GM06990 (cell line): Measurements from ENCODE around the gene TNFRSF4.

Experiments used
- DNase-seq: peaks from one replicate; pipeline ENCODE4 v3.0.0-alpha.2; 2011; ENCODE audit not compliant: insufficient read length; ENCODE audit errors: extremely low read depth
- H3K27me3 ChIP-seq: replicated peaks from 2 replicates; pipeline ENCODE4 v1.6.0; 2011; ENCODE audit warnings: low read length; ENCODE audit not compliant: control insufficient read depth, insufficient read depth
- H3K36me3 ChIP-seq: 2 replicates; pipeline ENCODE4 v1.5.1; 2011; ENCODE audit warnings: low read length; ENCODE audit not compliant: control insufficient read depth, insufficient read depth
- H3K4me3 ChIP-seq: replicated peaks from 2 replicates; pipeline ENCODE4 v1.5.1; 2011; ENCODE audit warnings: low read depth, mild to moderate bottlenecking, control low read depth, low read length
- TF ChIP-seq, protein P1 (sequence below): IDR thresholded peaks from 2 replicates; pipeline ENCODE4 v1.5.1; 2011; ENCODE audit warnings: low read length, control low read depth, mild to moderate bottlenecking, inconsistent platforms; ENCODE audit not compliant: insufficient read depth, poor library complexity, severe bottlenecking

TNFRSF4 gene

DNA sequence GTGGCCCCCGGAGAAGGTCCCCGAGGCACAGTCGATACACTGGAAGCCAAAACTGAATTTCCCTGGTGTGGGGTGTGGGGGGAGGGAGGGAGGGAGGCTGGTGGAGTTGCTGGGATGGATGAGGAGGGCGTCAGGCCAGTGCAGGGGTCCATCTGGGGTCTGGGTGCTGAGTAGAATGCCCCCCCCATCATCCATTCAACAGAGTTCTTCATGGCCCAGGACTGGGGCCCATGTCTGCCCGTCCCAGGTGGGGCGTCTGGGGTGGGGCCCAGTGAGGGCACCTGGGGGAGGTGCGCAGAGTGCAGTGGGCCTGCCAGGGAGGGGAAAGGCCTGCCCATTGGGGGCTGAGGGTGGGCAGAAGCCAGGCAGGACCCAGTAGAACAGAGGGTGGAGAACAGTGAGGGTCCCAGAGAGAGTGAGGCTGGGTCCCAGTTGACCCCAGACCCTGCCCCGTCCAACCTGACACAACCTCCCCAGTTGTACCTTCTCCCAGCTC, 9.5 kb downstream of the TNFRSF4 start:
- DNase-seq: peak; percentile 7
- H3K36me3 ChIP-seq: no peaks in the 10 kb centered on the region
- no peaks in the 10 kb centered on the region; the same call in 1 of the 2 replicates for H3K27me3 ChIP-seq
- TF ChIP-seq, protein P1, sequence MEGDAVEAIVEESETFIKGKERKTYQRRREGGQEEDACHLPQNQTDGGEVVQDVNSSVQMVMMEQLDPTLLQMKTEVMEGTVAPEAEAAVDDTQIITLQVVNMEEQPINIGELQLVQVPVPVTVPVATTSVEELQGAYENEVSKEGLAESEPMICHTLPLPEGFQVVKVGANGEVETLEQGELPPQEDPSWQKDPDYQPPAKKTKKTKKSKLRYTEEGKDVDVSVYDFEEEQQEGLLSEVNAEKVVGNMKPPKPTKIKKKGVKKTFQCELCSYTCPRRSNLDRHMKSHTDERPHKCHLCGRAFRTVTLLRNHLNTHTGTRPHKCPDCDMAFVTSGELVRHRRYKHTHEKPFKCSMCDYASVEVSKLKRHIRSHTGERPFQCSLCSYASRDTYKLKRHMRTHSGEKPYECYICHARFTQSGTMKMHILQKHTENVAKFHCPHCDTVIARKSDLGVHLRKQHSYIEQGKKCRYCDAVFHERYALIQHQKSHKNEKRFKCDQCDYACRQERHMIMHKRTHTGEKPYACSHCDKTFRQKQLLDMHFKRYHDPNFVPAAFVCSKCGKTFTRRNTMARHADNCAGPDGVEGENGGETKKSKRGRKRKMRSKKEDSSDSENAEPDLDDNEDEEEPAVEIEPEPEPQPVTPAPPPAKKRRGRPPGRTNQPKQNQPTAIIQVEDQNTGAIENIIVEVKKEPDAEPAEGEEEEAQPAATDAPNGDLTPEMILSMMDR: no peak
- no peak overlapping the region for H3K4me3 ChIP-seq

DNA sequence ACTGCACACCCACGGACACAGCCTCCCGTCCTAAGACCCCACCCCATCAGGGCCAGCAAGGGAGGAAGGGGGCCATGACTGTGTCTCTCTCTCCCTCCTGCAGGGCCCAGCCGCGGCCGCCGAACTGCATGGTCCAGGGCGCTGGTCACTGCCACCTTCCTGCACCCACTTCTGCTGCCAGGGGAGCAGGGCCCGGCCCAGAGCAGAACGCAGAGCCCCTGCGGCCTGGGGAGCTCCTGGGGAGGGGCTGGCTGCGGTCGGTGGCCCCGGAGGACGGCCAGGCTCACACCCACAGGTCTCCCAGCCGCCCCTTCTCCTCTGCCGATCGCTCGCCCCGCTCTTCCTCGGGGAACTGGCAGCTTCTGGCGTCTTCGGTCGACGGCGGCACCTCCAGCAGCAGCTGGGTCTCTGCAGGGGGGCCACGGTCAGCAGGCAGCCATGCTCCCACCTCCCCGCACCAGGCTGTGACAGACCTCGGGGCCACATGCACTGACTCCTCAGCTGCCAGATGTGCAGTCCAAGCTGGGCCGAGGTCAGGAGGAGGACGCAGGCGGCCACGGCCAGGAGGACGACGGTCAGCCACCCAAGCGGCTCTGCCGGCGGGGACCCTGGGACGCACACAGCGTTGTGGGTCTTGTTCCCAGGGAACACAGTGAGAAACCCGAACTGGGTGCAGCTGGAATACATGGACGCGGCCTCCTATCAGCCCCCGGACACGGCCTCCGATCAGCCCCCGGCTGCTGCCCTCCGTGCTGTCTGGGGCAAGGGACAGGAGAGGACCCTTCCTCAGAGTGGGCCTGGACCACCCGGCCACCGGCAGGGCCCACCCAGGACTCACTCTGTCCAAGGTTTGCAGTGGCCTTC, 10.2 kb downstream of the TNFRSF4 start:
- no peak overlapping the region for H3K4me3 ChIP-seq
- peak; percentile 15 for DNase-seq
- TF ChIP-seq, protein P1: no peak
- H3K27me3 ChIP-seq: no peaks in the 10 kb centered on the region; the same call in 1 of the 2 replicates
- H3K36me3 ChIP-seq: no peaks in the 10 kb centered on the region

DNA sequence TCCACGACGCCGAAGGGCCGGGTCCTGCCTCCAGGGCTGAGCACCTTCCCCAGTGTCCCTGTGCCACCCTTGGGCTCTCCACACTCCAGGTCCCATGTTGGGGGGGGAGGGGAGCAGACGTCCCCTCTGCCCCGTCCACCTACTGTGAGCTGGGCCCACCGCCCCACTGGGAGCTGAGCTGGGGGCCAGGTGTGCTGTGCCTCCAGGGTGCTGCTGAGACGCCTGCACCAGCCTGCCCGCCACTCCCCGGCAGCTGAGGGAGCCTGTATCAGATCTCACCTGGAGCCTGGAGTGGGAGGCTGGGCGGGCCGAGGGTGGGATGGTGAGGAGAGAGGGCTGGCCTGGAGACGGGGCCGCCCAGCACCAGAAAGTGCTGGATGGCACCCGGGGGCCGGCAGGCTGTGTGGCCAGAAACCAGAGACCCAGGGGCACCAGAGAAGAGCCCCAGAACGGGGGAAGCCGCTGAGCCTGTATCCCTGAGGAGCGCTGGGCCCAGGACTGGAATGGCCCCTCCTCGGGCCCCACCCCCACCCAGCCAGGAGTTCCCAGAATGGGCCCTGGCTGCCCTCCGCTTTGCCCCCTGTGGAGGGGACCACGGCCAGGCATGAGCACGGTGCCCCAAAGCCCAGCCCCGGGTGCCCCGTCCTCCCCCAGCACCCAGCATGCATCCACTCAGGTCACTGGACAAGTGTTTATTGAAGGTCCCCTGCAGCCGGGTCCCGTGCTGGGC, 11.0 kb downstream of the TNFRSF4 start:
- TF ChIP-seq, protein P1: no peak
- H3K36me3 ChIP-seq: no peaks in the 10 kb centered on the region
- DNase-seq: peak; percentile 15
- no peak overlapping the region for H3K4me3 ChIP-seq
- no peaks in the 10 kb centered on the region; the same call in 1 of the 2 replicates for H3K27me3 ChIP-seq

DNA sequence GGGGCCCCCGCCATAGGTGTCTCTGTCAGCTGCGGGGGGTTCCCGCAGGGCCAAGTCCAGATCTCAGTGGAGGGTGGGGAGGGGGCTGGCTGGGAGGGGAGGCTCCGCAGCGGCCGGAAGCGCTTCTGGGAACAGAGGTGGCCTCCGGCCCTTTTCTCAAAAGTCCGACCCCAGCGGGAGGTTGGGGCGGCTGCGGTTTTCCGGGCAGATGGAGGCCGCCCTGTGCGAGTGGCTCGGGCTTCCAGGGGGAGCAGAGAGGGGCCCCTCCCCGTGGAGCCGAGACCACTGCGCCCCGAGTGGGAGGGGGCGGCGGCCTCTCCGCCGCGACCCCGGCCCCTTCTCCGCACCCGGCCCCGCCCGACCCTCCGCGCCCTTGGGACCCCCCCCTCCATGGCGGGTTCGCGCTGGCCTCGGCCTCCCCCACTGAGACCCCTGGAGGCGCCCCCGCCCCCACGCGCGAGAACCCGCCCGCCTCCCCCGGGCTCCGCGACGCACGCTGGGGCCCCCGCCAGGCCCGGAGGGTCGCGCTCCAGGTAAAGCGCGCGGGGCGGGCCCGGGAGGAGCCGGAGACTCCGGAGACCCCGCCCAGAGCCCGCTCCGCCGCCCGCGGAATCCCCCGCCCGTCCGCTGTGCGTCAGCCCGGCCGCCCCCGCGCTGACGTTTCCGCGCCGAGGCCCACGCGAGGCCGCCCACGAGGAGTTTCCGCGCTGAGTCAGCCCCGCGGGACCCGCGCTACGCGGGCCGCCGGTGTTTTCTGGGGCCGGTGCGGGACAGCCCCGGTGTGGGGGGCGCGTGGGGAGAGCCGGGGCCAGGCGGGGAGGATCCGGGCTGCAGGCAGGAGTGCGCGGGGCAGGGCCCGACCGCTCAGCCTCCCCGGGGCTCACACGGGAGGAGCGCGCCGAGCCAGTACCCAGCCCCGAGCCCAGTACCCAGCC, 12.8 kb downstream of the TNFRSF4 start:
- DNase-seq: peak; percentile 74
- Histone ChIP-seq H3K4me3 (peak overlapping the region; percentile 35), H3K36me3 (no peaks in the 10 kb centered on the region), H3K27me3 (no peaks in the 10 kb centered on the region; the same call in 1 of the 2 replicates)
- TF ChIP-seq, protein P1: no peak
